ENCODE measurements around the gene ARF6.
"Not testable (repeated sequence)": the region's sequence is repeated elsewhere in the genome, so short reads cannot be mapped to it uniquely, and the experiment has no call there.

Gene ARF6

DNA sequence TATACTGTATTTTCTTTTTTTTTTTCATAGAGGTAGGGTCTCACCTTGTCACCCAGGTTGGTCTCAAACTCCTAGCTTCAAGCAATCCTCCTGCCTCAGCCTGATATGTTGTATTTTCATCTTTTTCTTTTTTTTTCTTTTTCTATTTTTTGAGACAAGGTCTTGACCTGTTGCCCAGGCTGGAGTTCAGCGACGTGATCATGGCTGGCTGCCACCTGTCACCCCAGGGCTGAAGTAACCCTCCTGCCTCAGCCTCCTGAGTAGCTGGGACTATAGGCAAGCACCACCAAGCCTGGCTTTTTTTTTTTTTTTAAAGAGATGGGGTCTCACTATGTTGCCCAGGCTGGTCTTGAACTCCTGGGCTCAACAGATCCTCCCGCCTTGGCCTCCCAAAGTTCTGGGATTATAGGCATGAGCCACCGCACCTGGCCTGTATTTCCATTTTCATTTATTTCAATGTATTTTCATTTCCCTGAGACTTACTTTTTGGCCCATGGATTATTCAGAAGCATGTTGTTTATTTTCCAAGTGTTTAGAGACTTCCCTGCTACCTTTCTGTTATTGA lies 16.2 kb upstream of the ARF6 start:
- no peak for DNase-seq (ENCODE audit: low spot score)

GRCh38 chr14:49879646-49880204 lies 13.2 kb upstream of the ARF6 start:
- peak; percentile 51 for DNase-seq (ENCODE audit: low spot score)

DNA sequence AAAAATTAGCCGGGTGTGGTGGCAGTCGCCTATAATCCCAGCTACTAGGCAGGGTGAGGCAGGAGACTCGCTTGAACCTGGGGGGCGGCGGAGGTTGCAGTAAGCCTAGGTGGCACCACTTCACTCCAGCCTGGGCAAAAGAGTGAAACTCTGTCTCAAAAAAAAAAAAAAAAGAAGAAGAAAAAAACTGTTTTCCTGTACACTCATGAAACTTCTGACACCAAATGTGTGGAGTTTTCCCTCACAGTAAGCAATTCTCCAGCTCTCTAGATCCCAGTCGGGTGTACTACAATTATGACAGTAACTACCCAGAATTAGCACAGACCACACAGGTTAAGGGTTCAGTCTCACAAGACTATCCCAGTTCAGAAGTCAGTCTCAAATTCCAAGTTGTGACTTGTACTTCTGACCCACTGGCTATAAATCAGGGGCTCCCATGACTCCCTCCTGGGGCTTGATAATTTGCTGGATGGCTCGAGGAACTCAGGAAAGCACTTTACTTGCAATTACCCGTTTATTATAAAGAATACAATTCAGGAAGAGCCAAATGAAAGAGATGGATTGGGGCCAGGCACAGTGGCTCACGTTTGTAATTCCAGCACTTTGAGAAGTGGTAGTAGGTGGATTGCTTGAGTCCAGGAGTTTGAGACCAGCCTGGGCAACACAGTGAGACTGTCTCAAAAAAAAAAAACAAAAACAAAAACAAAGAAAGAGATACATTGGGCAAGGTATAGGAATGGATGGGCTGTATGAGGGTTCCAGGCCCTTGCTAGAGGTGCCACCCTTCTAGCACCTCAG lies 12.4 kb upstream of the ARF6 start:
- DNase-seq (ENCODE audit: low spot score) = no peak

DNA sequence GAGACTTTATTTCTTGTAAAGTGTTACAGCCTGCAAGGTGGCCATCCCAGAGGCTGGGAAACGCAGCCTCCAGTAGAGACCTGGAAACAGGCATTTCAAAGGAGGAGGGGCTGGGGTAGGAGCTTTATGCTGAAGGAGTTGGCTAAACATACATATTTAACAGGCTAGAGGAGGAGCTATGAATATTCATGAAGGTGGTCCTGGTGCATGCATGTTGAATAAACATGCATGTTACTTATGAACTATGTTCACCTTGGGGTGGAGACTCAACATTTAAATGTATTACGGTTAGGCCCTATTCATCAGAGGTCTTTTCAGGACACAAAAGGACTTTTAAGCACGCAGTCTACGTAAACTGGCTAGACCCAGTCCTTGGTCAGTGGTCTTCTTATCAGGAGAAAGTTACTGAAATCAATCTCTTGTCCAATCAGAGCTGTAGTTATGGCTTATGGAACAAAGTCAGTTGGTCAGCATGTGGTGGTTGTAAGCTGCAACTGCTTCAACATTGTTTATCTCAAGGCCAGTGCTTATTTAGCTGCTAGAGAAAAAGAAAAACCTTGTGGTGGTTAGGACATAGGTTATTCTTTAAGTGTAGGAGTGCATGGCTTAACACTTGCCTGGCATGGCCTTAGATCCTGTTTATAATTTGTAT lies 11.4 kb upstream of the ARF6 start:
- DNase-seq (ENCODE audit: low spot score) = no peak

DNA sequence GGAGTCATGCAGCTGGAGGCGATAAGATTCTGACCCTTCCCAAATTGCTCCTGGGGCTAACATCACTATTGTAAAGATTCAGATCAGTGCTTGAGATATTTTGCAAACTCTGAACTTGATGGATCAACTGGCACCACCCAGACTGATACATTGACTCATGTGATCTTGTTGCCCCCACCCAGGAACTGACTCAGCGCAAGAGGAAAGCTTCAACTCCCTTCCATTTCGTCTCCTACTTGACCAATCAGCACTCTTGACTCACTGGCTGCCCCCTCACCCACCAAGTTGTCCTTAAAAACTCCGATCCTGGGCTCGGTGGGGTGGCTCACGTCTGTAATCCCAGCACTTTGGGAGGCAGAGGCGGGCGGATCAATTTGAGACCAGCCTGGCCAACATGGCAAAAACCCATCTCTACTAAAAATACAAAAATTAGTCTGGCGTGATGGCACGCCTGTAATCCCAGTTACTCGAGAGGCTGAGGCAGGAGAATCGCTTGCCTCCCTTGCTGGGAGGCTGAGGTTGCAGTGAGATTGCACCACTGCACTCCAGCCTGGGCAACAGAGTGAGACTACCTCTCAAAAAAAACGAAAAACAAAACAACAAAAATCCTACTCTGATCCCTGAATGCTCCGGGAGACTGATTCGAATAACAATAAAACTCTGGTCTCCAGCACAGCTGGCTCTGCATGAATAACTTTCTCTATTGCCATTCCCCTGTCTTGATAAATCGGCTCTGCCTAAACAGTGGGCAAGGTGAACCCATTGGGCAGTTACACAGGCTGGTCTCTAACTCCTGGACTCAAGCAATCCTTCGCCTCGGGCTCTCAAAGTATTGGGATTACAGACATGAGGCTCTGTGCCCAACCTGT lies 9.8 kb upstream of the ARF6 start:
- no peak for DNase-seq (ENCODE audit: low spot score)

DNA sequence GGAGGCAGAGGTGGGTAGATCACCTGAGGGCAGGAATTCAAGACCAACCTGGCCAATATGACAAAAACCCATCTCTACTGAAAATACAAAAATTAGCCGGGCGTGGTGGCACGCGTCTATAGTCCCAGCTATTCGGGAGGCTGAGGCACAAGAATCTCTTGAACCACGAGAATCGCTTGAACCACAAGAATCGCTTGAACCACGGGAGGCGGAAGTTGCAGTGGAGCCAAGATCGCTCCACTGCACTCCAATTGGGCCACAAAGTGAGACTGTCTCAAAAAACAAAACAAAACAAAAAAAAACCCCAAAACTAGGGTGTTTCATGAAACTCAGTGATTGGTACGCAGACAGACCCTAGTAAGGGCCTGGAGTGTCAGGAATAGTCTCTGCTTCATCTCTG lies 6.4 kb upstream of the ARF6 start:
- DNase-seq (ENCODE audit: low spot score) = no peak

GRCh38 chr14:49888293-49888692 lies 4.6 kb upstream of the ARF6 start:
- DNase-seq (ENCODE audit: low spot score) = no peak

DNA sequence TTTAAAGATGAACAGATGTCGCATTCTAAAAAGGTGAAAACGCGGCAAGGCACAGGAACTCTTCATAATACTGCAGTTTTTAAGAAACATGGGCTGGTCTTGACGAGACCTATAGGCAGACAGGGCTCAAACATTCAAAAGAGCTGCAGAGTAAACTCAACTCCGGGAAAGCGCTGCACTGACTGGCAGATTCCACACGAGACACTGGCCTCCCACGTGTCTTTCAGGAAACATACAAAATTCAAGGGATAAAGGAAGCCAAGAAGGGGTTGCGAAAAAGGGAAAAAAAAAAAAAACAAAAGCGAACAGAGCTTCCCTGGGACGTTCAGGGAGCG lies 614 bp upstream of the ARF6 start:
- DNase-seq (ENCODE audit: low spot score) = peak; percentile 79

DNA sequence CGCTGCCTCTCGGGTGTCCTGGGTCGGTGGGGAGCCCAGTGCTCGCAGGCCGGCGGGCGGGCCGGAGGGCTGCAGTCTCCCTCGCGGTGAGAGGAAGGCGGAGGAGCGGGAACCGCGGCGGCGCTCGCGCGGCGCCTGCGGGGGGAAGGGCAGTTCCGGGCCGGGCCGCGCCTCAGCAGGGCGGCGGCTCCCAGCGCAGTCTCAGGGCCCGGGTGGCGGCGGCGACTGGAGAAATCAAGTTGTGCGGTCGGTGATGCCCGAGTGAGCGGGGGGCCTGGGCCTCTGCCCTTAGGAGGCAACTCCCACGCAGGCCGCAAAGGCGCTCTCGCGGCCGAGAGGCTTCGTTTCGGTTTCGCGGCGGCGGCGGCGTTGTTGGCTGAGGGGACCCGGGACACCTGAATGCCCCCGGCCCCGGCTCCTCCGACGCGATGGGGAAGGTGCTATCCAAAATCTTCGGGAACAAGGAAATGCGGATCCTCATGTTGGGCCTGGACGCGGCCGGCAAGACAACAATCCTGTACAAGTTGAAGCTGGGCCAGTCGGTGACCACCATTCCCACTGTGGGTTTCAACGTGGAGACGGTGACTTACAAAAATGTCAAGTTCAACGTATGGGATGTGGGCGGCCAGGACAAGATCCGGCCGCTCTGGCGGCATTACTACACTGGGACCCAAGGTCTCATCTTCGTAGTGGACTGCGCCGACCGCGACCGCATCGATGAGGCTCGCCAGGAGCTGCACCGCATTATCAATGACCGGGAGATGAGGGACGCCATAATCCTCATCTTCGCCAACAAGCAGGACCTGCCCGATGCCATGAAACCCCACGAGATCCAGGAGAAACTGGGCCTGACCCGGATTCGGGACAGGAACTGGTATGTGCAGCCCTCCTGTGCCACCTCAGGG lies 679 bp downstream of the ARF6 start:
- DNase-seq (ENCODE audit: low spot score) = peak; percentile 77

DNA sequence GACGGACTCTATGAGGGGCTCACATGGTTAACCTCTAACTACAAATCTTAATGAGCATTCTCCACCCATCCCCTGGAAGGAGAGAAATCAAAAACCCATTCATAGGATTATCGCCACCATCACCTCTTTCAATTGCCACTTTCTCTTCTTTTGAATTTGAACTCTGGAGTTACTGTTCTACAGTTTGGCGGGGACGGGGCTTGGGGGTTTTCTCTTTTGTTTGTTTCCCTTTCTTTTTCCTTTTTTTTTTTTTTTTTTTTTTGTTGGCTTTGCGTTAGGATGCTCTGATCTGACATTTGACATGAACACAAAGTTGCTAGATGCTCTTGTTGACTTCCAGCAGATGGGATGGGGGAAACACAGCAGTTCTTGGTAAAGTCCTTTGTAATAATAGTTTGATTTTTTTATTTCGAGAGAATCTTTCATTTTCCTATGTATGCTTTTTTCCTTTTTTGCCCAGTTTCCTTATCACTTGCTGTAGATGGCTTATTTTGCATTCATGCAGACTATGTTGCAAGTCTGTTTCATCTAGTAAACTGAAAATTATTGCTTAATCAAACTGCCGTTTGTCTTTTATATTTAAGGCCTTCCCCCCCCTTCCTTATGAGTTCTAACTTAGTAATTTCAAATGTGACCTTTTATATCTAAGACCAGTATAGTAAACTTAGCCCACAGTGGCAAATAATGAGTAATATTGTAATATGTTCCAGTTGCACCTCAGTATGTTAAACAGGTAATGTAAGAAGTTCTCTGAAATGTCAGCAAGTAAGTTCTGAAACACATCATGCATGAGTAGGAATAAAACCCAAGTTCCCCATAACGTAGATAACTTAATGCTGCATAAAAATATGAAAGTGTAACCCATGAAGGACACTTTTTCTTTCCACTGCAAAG lies 1.6 kb downstream of the ARF6 start:
- DNase-seq (ENCODE audit: low spot score) = not testable (repeated sequence)

DNA sequence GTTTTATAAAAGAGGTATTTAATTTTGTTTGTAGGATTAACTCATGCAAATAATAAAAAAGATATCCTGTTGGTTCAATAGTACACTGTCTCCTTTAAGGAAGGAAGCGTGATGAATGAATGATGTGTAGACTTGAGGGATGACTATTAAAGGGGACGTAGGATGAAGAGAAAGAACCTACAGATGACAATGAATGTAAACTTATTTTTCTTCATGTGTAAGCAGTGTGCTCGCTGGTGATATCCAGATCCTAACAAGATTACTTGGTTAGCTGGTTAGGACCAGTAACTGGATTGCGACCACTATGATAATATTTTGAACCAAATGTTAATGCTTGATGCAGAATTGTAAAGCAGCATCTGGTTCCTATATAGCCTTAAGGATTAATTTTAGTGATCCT lies 2.6 kb downstream of the ARF6 start:
- DNase-seq (ENCODE audit: low spot score) = no peak

DNA sequence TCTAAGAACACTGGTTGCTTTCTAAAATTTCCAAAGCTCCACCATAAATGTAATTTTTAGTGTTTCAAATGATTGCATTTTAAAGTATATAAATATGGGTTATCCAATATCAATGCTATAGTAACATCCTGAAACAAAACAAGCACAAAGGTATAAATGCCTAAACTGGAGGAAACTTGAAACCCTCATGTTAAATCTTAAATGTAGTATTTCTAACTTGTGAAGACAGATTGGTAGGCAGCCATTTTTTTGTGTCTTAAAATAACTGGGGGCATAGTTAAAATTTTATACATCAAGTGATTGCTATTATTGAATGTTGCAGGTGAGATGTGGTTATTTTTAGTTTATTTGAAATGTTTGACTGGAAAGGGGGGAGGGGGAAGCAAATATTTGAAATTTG lies 3.4 kb downstream of the ARF6 start:
- DNase-seq (ENCODE audit: low spot score) = not testable (repeated sequence)

DNA sequence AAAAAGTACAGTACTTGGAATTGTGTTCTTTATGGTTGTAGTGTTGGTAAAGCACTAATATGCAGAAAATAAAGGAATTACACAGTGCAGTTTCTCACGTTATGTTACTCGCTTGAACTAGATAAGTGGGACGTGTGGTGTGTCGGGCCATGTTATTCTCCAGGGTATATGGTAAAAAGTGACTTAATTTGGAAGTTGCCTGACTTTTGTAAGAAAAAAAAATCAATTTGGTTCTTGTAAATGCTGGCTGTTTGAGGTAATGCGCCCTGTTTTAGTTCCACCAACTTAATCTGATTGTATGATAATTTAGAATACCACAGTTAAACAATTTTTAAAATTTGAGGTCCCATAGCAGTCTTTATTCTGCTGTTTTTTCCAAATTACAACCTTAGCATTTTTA lies 4.1 kb downstream of the ARF6 start:
- DNase-seq (ENCODE audit: low spot score) = no peak

- no peak for DNase-seq (ENCODE audit: low spot score)
These were observed 4.5 kb downstream of the ARF6 start for GRCh38 chr14:49897414-49897813.

GRCh38 chr14:49897965-49898364 lies 5.1 kb downstream of the ARF6 start:
- DNase-seq (ENCODE audit: low spot score) = no peak

DNA sequence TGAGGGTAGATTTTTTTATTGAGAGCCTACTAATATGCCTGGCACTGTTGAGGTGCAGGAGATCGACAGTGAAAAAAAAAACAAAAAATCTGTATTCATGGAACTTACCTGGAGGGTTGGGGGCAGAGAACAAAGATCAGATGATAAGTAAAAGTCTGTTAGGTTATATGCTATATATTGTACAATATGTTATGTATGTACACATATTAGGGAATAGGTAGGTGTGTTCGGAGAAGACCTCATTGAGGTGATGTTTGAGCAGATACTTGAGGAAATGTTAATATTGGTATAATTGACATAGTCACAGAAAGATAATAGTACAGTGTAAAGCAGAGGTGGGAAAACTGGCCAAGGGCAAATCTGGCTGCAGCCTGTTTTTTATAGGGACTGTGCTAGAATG lies 5.6 kb downstream of the ARF6 start:
- no peak for DNase-seq (ENCODE audit: low spot score)

DNA sequence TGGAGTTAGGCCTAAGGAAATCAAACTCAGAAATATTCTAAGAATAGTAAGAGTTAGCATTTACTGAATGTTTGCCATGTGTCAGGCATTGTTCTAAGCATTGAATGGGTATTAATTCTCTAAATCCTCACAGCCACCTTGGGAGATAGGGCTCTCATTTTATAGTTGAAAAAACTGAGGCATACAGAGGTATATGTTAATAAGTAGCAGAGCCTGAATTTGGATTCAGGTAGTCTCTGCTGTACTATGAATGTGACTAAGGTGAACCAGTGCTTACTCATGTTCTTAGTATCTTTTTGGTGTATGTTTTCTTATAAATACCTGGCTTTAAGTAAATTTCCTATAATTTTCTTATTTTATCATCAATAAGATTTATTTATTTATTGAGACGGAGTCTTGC lies 8.1 kb downstream of the ARF6 start:
- no peak for DNase-seq (ENCODE audit: low spot score)

DNA sequence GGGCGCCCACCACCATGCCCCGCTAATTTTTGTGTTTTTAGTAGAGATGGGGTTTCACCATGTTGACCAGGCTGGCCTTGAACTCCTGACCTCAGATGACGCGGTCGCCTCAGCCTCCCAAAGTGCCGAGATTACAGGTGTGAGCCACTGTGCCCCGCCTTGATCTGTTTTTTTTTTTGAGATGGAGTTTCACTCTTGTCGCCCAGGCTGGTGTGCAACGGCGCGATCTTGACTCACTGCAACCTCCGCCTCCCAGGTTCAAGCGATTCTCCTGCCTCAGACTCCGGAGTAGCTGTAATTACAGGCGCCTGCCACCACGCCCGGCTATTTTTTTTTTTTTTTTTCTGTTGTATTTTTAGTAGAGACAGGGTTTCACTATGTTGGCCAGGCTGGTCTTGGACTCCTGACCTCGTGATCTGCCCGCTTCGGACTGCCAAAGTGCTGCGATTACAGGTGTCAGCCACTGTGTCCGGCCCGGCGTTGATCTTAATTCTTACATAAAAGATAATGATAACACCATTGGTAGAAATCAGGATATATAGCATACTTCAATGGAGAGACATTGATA lies 9.9 kb downstream of the ARF6 start:
- DNase-seq (ENCODE audit: low spot score) = not testable (repeated sequence)

GRCh38 chr14:49904270-49904669 lies 11.4 kb downstream of the ARF6 start:
- DNase-seq (ENCODE audit: low spot score) = no peak

DNA sequence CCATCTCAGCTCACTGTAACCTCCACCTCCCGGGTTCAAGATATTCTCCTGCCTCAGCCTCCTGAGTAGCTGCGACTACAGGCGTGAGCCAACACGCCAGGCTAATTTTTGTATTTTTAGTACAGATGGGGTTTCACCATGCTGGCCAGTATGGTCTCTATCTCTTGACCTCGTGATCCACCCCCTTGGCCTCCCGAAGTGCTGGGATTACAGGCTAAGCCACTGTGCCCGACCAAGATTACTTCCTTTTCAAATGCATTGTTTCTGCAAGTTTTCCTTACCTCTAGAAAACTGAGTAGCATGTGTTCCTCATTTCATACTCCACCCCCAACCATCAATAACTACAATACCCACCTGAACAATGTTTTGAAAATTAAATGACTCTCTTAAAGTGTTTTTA lies 13.1 kb downstream of the ARF6 start:
- DNase-seq (ENCODE audit: low spot score) = no peak

Data from GM03348 (cell line).